Activated CD4-positive, alpha-beta T cell treated with anti-CD3 and anti-CD28 coated beads for 4 hours (primary cell): Measurements from ENCODE around the gene CEP164.
"Not testable (repeated sequence)": the region's sequence is repeated elsewhere in the genome, so short reads cannot be mapped to it uniquely, and the experiment has no call there.

Source experiments
- DNase-seq, 2 donors: peaks; one replicate each; pipeline ENCODE4 v3.0.0-alpha.2; 2020

Gene CEP164

DNA sequence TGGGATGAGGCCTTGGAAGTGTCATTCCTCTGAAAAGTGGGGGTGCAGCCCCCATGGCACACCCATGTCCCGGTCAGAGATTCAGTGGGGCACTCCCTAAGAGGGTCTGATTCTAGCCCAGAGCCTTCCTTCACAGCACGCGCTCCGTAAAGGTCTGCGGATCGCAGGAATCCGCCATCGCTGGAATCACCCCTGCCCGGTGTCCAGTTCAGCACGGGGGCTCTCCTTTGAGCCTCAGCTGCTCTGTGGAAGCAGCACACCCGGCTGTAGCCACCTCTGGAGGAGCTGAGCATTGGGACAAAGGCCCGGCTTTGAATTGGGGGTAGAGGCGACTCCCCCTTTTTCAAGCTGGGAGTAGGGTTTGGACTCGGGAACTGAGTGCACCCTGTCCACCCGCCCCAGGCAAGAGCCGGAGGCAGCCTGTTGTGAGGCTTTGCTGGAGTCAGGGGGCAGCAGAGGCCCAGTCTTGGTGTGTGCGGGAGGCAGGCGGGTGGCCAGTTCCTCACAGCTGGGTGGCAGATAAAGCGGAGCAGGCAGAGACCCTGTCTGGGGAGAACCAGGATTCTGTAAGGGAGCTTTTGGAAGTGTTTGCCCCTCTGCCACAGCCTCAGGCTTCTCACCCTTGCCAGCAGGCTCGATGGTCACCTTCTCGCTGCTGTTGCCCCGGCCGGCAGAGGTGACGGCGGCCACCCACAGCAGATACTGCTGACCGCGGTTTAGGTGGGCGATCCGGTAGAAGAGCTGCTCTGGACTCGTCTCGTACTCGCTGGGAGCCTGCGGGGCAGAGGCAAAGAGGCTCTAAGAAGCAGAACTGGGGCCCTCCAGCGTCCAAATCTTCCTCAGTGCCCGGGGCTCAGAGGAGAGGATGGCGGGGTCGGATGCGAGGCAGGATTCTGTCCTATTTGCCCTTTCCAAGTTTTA, 115.9 kb downstream of the CEP164 start:
- DNase-seq = no peak

DNA sequence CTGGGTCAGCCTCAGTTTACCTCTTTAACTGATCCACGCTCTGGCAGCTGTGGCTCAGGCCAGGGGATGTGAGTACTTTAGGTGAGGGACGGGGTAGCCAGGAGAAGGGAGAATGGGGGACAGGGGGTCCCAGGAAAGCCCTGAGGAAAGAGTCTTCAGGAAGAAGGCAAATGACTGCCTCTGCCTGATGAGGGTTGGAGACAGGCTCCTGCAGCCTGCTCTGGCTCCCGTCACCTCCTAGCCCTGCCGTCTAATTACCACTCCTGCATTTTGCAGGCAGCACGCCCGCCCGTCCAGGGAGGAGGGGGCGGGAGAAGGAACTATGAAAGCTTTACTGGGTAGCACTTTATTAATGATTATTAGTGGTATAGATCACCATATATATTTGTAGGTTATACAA, 116.6 kb downstream of the CEP164 start:
- DNase-seq = no peak

- no peak for DNase-seq
Measured at GRCh38 chr11:117444711-117445658, 117.3 kb downstream of the CEP164 start.

- no peak for DNase-seq
Measured at GRCh38 chr11:117449111-117449693, 121.5 kb downstream of the CEP164 start.

GRCh38 chr11:117453886-117454563, 126.4 kb downstream of the CEP164 start:
- no peak for DNase-seq

DNA sequence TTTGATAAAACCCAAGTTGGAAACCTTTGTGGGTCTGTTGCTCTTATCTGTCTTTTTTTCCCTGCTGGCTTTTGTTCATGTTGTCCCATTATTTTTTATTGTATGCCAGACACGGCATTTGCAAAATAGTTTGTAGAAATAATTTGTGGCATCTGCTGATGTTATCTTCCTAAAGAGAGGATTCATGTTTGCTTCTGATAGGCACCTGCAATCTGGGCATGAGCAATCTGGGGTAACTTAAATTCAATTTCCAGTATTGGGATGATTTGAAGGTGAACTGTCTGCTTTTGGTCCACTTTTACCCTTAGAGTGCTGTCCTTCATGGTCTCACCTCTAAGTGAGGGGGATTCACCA, 126.9 kb downstream of the CEP164 start:
- no peak for DNase-seq

GRCh38 chr11:117456027-117456720, 128.5 kb downstream of the CEP164 start:
- no peak for DNase-seq

GRCh38 chr11:117456721-117457029, 129.0 kb downstream of the CEP164 start:
- DNase-seq = not testable (repeated sequence)

- no peak for DNase-seq
Measured at GRCh38 chr11:117457031-117457785, 129.6 kb downstream of the CEP164 start.

- no peak for DNase-seq
Measured at GRCh38 chr11:117457835-117458234, 130.2 kb downstream of the CEP164 start.

GRCh38 chr11:117458275-117459122, 130.8 kb downstream of the CEP164 start:
- DNase-seq = no peak

GRCh38 chr11:117459123-117459978, 131.7 kb downstream of the CEP164 start:
- DNase-seq = no peak

GRCh38 chr11:117459979-117460300, 132.3 kb downstream of the CEP164 start:
- no peak for DNase-seq

DNA sequence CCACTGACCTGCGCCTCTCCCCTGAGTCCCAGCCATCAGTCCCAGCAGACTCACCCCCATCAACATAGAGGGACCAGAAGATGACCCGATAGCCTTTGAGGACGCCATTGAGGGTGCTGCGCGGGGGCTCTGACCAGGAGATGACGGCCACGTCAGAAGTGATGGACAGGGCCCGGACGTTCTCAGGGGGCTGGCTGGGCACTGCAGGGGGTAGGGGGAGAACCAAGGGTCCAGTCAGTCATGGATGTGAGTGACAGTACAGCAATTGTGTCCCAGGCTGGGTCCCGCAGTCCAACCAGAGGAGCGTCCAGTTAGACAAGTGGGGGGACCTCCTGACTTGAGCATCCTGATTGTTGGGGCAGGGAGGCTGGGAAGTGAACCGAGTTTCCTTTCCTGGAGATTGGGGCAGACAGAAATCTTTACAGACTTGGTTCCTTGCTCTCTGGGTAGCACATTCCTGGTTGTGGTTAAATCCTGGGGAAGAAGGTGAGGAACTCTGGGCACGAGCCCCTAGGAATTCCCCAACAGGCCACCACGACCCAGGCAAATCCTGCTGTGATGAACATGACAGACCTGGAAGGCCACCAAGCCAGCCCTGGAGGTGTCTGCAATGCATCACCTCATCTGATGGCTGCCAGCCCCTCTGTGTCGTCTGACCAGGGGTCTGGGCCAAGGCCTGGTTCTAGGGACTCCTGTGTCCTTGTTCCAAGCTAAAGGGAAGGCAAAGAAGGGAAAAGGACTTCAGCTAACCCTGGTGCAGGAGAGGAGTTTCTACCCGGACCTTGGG, 133.9 kb downstream of the CEP164 start:
- no peak for DNase-seq

- no peak for DNase-seq
Measured at GRCh38 chr11:117462183-117462863, 134.7 kb downstream of the CEP164 start.

- DNase-seq = no peak
Measured at GRCh38 chr11:117462864-117463247, 135.2 kb downstream of the CEP164 start.
